Liver (tissue), 3 donors: ENCODE results near the gene NUBP1.

Experiments used
- CTCF ChIP-seq: fragments of 150-350 bp; IDR thresholded peaks from 2 replicates; pipeline ENCODE4 v1.5.1; 2017; ENCODE audit warnings: improper control_type of control experiment, low read depth, low read length; ENCODE audit not compliant: missing input control
- EGR1 ChIP-seq, 2 donors: IDR thresholded peaks; 2 replicates each; pipeline ENCODE4 v1.6.1; 2016 to 2018; ENCODE audit warnings: antibody characterized with exemption in 2 of 2, low read depth in 2 of 2
- REST ChIP-seq: IDR thresholded peaks from 2 replicates; pipeline ENCODE4 v1.6.1; 2016; ENCODE audit warnings: antibody characterized with exemption, mild to moderate bottlenecking
- donor health status: healthy.
- donor health status: healthy.

GRCh38 chr16:10763456-10763855 lies 19.8 kb downstream of the NUBP1 start:
- TF ChIP-seq CTCF (no peak), REST (no peak), EGR1 (IDR thresholded peaks at IDR 0.05; ENCODE audit: low read depth in 2 of 2) (no peak)
